H4 (cell line): Measurements from ENCODE around the gene HIPK4. TPM values are rescaled to one million over a fixed set of nuclear protein-coding genes. Genes with fewer than 3 reads are reported as not detected.

ENCODE experiments used
- DNase-seq: peaks from one replicate; pipeline ENCODE4 v3.0.0-alpha.2; 2015; ENCODE audit warnings: low spot score
- total RNA-seq: library from RNA; depleted of rRNA; stranded (reverse); fragments of >200 nt; shearing (Covaris generic); gene quantifications from 2 replicates; pipeline ENCODE4 v1.2.3, GENCODE V29; 2014

Gene HIPK4
- total RNA-seq, 1 experiment from 2014 or later: not detected

DNA sequence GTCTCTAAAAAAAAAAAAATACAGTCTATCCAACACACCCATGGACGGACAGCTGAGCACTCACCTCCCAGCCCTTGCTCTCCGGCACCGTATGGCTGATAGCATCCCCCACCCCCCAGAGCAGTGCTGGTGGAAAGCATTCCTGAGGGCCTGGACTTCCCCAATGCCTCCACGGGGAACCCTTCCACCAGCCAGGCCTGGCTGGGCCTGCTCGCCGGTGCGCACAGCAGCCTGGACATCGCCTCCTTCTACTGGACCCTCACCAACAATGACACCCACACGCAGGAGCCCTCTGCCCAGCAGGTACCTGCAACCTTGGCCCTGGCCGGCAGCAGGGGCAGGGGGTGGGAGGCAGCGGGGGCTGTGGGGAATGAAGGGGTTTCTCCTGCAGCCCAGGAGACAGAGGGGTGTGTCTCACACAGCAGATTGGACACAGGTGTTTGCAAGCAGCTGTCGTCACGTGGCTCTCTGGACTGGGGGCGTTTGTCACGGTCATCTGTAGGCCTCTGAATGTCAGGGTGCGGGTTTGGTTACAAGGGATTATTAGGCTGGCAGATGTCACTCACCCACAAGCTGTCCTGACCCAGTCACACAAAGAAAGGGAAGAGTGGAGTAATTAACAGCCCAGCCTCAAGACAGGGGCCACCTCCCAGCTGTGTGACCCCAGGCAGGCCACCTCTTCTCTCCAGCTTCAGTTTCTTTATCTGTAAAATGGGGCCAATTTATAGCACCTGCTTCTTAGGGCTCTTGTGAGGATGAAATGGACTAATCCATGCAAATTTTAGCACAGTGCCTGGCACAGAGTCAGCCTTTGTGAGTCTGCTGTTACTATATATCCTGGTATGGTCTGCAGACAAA is 22.2 kb downstream of the HIPK4 start:
- DNase-seq: no peak

DNA sequence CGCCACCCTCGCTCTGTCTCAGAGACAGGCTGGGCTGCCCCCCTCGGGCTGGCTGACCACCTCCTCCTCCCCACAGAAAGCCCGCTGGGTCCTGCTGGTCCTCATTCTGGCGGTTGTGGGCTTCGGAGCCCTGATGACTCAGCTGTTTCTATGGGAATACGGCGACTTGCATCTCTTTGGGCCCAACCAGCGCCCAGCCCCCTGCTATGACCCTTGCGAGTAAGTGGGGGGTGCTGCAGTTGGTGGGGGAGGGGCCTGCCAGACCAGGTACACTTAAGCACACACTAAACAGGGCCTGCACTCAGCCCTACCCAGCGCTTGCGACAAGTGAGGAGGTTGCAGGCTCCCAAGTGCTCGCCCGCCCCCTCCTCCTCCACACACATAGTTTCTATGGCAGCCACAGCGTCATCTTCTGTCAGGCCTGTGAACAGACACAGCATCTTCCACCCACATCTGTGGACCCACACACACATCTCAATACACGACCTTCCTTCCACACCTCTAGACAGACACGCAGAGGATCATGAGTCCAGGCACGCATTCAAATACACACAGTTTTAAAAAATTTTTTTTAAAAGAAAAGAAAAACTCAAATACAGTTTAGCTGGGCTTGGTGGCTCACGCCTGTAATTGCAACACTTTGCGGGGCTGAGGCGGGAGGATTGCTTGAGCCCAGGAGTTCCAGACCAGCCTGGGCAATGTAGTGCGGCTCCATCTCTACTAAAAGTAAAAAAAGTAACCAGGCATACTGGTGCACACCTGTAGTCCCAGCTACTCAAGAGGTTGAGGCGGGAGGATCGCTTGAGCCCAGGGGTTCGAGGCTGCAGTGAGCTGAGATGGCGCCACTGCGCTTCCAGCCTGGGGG is 23.1 kb downstream of the HIPK4 start:
- no peak for DNase-seq

DNA sequence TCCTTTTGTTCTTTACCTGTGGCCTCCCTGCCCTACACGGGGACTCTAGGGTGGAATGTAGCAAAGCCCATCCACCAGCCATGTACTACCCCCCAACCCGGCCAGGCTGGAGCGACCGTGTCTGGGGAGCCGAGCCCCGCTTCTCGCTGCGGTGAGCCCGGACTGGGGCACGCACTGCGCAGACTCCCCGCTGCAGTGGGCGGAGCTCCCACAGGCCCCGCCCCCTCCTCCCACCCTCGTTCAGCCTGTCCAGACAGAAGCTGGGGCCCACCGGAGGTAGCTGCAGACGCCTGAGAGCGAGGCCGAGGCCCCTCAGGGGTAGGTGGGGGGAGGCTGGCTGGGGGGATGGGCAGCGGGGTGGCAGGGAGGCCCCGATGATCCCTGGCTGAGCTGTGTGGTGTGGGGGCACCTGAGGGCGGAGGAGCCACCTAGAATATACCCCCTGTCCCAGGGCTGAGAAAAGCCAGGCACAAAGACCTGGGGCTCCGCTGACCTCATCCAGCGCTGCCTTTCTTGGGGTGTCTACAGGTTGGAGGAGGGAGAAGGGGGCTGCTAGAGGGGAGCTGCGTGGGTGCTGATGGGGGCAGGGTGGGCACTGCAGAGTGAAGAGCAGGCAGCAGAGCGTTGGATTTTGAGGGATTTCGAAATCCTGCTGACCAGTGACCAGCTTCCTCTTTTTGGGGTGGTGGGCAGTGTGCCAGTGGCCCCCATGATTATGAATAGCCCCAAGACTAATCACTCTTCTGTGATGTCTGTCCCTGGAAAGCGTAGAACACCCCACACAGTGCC is 24.2 kb downstream of the HIPK4 start:
- DNase-seq: peak; percentile 52

DNA sequence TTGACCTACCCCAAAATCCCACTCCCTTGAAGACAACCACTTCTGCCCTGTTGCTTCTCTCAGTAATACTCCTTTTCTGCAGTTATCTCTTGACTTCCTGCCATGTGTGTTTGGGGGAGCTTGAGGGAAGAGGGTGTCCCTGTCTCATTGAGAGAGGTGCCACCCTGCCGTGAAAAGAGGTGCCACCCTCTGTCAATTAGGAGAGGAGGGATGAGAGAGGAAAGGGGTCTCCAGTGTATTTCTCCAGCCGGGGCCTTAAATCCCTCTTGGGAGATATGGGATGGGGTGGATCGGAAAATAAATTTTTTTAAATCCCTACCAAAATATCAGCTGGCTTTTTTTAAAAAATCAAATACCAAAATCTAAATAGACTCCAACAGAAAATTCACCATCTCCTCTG is 25.0 kb downstream of the HIPK4 start:
- no peak for DNase-seq

DNA sequence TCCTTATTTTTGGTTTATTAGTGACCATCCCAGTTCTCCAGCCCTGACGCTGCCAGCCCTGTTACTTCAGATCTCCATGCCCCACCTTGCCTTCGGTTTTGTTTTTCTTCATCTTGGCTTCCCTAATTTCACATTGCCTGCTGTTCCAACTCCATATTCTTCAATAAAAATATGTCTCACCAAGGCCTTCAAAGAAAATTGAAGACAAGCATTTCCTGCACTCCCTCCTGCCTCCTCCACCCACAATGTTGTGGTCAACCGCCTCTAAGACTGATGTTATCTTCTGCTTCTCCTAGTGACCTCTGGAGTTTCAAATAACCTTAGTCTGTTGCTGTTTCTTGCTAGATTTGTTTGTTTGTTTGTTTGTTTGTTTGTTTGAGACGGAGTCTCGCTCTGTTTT is 26.9 kb downstream of the HIPK4 start:
- no peak for DNase-seq

DNA sequence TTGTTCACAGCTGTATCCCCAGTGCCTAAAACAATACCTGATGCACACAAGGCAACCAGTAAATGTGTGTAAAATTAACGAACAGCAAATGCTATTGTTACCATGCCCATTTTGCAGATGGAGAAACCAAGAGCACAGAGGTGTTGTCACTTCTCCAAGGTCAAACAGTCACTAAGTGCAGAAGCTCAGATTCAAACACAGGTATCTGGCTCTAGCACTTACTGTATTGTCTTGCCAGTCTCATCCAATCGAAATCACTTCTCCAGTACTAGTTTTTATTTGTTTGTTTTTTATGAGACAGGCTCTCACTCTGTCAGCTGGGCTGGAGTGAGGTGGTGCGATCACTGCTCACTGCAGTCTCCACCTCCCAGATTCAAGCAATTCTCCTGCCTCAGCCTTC is 27.8 kb downstream of the HIPK4 start:
- DNase-seq: no peak

DNA sequence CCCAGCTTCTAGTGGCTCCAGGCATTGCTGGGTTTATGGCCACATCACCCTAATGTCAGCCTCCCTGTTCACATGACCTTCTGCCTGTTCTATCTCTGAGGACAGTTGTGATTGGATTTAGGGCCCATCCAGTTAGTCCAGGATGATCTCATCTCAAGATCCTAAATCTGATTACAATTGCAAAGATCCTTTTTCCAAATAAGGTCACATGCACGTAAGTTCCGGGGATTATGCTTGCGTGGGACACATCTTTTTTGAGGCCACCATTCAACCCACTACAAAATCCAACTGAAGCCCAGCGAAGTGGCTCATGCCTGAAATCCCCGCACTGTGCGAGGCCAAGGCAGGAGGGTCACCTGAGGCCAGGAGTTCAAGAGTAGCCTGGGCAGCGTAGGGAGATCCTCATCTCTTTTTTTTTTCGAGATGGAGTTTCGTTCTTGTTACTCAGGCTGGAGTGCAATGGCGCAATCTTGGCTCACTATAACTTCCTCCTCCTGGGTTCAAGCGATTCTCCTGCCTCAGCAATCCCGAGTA is 29.2 kb downstream of the HIPK4 start:
- no peak for DNase-seq

DNA sequence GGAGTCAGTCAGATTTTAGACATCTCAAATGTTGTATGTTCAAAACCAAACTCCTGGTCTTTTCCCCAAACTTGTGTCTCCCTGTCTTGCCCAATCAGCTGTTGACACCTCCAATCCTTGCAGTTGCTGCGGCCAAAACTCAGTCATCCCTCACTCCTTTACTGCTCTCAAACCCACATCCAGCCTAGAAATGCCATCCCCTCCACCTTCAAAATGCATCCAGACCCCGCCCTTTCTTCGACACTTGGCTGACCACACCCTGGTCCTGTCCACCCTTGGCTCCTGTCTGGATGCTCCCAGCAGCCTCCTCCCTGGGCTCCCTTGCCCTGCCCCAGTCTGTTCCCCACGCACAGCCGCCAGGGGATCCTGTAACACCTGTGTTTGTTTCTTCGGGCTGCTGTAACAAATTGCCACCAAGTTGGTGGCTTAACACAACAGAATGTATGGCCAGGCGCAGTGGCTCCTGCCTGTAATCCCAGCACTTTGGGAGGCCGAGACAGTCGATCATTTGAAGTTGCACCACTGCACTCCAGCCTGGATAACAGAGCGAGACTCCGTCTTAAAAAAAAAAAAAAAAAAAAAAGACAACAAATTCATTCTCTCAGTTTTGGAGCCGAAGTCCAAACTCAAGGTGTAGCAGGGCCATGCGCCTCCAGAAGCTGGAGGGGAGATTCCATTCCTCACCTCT is 29.8 kb downstream of the HIPK4 start:
- DNase-seq: no peak

DNA sequence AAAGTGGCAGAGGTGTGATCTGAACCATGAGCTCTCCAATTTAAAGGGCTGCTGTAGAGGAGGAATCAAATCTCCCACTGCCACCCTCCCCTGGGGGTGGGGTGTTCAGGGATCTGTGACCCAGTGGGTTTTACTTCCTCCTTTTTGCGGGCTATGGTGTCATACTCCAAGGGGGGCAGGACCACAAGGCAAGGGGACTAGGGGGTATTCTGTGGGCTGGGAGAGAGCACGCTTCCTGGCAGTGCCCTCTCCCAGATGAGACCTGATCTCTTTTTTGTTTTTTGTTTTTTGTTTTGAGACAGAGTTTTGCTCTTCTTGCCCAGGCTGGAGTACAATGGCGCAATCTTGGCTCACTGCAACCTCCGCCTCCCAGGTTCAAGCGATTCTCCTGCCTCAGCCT is 31.2 kb downstream of the HIPK4 start:
- no peak for DNase-seq

DNA sequence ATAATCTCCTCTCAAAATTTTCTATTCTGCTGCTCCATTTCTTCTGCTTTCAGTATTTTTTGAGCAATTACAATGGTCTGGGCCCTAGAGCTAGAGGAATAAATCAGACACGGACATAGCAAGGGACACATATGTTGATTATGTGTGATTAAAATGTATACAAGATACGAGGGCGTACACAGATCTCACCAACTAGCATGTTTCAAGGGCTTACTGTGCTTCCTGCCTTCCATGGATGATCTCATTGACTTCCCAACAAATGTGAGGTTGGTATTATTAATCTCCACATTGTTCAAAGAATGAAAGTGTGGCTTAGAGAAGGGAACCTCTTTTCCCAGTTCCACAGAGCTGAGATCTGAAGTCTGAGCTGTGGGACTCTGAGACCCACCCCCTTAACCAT is 32.3 kb downstream of the HIPK4 start:
- peak; percentile 34 for DNase-seq

DNA sequence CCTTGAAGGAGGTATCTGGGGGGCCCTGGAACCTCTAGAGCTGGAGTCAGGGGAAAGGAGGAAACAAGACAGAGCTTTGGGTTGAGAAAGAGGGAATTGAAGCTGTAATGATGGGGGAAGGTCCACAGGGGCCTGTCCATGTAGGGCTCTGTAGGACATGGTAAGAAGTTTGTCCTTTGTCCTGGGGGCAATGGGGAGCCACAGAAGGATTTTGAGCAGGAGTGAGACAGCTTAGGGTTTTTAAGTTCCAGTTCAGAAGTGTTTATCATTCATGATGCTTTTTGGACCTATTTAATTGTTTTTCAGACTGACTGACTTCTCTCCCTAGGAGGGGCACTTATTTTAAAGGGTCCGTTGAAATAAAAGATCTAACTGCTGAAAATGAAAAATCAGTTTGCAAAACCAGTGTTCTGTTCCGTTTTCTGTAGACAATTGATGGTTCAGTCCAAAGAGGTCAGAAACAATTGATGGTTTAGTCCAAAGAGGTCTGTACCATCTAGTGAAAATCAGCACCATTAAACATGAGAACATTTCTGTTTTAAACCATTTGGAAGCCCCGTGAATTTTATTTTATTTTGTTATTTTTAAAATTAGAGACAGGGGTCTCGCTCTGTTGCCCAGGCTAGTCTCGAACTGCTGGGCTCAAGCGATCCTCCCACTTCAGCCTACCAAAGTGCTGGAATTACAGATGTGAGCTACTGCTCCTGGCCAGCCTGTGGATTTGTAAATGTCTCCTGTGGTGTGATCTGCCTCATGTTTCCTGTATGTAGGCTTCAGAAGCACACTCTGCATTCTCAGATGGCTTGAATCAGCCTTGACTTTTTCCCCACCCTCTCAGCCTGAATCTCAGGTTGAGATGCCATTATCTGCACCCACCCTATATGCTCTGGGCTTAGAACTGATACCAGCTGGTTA is 33.0 kb downstream of the HIPK4 start:
- DNase-seq: no peak

DNA sequence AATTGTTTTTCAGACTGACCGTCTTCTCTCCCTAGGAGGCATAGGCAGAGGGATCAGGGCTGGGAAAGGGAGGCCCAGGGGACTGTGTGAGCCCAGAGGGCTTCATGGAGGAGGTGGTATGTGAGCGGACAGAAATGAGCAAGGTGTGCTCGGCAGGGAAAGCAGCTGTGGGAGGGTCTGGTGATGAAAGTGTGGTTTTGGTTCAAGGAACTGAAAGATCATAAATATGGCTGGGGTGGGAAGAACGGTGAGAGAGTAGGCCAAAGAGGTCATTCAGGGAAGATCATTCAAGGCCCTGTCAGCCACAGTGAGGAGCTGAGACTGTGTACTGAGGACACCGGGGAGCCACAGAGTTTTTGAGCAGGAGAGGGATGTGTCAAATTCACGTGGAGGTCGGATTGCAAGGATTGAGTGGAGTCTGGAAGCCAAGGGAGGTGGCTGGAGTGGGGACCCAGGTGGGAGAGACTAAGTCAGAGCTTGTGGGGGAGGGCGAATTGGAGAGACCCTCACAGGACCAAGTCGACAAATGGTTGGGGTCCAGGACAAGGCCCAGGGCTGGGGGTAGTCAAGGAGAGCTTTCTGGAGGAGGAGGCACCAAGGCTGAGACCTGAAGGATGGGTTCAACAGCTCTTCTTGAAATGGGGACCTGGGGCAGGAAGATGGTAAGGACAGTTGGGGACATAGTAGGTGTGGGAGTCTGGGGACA is 33.9 kb downstream of the HIPK4 start:
- no peak for DNase-seq

DNA sequence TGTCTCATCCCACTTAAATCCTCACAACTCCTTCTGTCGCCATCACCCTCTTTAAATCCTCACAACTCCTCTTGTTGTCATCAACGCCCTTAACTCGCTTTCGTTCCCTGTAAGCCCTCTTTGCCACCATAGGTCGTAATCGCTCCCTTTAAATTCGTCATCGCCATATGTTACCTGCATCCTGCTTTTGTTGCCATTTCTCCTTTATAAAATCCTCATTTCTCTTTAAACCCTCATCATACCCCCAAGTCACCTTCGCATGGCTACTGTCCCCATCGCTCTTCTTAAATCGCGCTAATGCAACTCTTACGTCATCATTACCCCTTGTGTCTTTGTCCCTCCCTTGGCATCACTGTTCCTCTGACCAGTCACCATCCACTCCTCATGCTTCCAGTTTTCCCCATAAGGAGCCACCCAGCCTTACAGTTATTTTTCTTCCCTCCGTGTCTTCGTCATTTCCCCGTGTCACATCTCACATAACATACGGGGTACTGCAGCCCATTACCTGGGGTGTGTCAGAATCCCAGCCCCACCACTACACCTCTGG is 40.9 kb downstream of the HIPK4 start:
- no peak for DNase-seq

DNA sequence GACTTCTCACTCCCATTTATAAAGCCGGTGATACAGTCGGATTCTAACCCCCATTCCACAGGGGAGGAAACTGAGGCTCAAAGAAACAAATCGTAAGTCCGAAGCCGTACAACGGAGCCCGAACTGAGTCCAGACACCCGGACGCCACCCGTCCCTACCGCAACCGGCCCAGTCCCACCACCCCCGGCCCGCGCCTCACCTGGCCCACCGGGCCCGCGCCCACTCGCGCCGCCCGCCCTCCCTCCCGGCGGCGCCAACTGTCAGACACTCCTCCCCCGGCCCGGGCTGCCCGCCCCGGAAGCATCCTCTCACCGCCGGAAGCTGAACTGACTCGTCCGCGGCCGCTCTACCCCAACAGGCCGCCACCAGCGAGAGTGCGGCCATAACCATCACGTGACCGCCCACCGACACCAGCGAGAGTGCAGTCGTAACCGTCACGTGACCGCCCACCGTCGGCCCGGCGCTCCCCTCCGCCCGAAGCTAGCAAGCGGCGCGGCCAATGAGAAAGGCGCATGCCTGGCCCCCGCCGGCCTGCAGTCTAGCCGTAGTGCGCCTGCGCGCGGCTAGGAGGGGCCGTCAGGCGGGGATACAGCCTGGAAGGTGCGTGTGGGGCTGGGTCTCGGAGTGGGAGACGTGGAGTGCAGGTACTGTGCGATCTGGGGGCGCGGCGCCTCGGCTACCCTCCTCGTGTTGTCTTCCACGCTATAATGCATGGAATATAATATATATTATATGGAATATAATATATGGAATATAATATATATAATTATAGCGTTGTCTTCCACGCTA is 41.7 kb downstream of the HIPK4 start, which contains the start of the genes C19orf47 and PLD3:
TSS of gene C19orf47 (minus strand) at position 273 of the 789 bp plus-strand sequence. CDS start 6,540 bp downstream, outside the sequence.
TSS of gene PLD3 (plus strand) at position 571 of the 789 bp plus-strand sequence. CDS start 17,789 bp downstream, outside the sequence.
- DNase-seq: peak; percentile 99

DNA sequence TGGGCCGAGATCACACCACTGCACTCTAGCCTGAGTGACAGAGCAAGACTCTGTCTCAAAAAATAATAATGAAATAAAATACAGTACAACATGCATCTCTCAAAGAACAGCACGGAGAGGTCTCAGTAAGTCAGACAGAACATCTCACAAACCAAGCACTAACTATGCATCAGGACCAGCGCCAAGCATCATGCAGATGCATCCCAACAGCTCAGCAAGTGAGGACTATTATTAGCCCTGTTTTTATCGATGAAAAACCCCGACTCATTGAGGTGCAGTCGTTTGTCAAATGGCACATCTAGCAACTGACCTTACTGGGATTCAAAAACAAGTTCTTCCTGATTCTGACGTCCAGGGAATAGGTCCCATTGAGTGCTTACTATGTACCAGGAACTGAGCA is 45.6 kb downstream of the HIPK4 start:
- DNase-seq: no peak

DNA sequence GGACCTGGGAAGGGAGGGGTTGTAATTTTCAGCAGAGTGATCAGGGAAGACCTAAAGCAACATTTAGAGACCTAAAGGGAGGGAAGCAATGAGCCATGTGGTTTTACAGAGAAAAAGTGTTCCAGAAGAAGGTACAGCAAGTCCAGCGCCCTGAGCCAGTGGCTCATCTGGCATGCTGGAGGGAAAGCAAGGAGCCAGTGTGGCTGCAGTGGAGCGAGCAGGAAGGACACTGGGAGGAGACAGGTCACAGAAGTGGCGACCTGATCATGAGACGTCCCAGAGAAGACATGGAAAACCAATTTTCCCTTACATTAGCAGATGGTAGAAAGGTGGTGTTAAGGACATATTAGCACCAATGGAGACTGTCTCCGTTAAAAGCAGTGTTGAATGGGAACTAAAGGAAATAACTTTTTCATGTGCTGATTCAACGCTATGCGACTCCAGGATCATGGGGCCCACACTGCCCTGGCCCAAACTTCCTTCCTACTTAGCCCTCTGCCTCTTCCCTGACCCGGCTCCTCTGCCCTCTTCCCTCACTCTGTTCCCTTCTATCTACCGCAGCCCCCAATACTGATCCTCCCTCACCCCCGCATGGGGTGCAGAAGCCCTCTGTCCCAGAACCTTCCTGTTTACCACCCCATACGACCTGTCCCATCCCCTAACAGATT is 47.2 kb downstream of the HIPK4 start:
- DNase-seq: no peak
